NCI-H1930 (cell line): ENCODE data around the gene RNF19B.
"Not testable (repeated sequence)": the region's sequence is repeated elsewhere in the genome, so short reads cannot be mapped to it uniquely, and the experiment has no call there.

ENCODE experiments used
- DNase-seq, 2 experiments: peaks; one replicate each; lab custom pipeline; 2025; lab: John Stamatoyannopoulos, UW

The RNF19B gene

DNA sequence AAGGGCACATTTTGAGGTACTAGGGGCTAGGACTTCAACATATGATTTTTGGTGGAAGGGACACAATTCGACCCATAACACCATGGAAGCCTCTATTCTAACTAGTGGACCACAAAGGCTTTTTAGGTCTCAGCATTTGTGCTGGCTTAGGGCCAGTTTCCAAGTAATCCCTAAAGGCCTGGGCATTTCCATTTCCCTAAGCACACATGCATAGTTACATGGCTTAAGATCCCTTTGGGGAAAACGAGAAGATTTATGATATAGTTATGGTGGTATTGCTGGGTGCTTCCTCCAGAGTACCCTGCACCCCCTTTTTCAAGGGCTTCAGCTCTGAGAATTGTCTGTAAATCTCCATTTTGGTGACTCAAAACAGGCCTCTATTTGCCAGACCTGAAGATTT, 35.2 kb downstream of the RNF19B start:
- no peak for DNase-seq

DNA sequence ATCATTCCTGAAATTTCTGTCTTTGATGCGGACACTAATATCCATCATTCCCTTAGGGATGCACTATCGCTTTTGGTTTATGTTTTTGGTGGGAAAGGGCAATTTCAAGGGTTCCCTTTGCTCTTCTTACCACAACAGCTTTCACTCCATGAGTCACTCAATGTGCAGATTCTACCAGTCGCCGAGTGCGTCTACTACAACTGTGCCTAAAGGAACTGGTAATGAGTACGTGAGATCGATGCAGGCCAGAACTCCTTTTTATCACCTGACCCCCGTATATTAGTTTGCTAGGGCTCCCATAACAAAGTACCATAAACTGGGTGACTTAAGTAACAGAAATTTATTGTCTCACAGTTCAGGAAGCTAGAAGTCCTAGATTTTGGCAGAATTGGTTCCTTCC, 35.9 kb downstream of the RNF19B start:
- no peak for DNase-seq

DNA sequence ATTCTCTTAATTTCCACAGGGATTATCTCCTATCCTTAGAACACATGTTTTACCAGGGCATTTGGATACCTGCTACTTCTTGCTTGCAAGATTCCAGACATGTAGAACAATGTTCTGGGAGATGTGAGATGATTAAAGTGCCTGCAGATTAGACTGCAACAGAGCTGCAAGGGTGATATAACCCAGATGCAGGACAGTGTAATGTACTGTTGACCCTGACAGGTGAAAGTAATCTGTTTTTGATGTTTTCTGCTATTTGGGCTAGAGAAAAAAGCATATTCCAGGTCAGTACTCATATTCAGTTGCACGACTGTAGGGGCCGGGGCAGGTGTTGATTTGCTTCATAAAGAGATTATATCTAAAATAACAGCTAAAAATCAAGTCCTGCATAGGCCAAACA, 36.3 kb downstream of the RNF19B start:
- no peak for DNase-seq

DNA sequence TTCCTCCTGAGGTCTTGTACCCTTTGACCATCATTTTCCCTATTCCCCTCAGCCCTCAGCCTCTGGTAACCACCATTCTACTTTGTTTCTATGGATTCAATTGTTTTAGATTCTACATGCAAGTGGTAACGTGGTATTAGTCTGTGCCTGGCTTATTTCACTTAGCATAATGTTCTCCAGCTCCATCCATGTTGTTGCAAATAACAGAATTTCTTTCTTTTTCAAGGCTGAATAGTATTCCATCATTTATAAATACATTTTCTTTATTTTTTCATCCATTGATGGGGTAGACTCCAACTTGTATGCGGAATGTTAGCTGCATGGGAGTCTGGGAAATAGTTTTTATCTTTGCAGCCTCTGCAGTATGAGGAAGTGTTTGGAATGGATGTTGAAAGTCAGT, 37.2 kb downstream of the RNF19B start:
- DNase-seq = no peak

DNA sequence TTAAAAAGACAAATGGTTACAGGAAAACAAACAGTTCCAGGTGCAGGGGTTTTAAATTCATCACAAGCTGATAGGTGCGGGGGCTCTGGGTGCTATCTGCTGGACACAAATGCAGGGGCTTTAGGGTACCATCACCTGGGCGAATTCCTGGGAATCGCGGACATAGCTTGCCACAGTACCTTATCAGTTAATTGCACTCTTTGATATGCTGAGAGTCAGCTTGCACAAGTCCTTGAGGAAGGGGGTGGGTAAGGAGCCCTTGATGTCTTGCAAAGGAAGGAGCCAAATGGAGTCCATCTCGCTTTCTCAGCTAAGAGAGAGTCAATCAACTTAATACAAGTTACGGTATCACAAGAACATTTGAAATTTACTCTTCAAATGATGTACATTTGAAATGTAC, 38.0 kb downstream of the RNF19B start:
- DNase-seq = no peak

DNA sequence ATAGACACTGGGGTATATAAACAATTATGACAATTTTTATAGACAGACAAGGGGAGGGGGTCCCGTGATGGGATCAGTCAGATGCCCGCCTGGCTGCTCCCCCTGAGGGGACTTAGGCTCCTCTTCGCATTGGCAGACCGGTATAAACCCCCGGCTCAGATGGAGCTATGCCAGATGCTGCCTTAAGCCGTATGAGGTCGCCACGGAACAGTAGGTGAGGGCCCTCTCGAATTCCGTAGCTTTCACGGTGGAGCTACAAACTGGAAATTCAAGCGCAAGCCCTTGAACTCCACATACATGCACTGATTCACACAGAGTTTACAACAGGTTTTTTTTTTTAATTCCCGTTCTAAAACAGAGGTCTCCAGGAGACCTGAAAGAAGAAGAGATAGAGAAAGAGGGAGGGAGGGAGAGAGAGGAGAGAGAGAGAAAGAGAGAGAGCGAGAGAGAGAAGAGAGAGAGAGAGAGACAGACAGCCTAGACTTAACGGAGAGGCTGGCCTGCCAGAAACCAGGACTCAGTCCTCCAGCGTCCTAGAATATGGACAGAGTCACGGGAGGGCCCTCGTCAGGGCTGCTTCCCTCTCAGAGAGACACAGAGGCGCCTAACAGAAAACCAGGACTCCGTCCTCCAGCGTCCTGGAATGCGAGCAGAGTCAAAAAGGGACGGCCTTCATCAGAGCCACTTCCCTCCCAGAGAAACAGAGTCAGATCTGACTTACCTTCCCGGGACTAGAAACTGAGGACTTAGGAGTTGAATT, 39.0 kb downstream of the RNF19B start:
- no peak for DNase-seq

DNA sequence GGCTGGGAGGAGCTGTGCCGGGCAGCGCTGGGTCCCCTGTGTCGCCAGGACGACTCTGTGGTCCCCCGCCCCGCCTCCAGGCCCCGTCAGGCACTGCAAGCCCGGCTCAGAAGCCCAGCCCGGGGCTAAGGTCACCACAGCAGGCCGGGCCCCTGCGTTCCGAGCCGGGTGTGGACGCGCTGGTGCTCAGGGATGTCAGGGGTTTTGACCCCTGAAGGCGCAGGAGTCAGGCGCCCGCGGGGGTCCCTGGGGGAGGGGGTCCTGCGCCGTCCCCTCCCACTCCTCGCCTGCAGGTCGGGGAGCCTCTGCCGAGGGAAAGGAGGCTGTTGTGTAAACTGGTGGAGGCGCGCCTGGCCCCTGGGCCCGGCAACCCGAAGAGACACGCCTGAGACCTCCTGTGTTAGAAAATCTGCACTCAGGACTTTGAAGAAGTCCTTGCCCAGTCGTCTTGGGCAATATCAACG, 39.7 kb downstream of the RNF19B start:
- no peak for DNase-seq

DNA sequence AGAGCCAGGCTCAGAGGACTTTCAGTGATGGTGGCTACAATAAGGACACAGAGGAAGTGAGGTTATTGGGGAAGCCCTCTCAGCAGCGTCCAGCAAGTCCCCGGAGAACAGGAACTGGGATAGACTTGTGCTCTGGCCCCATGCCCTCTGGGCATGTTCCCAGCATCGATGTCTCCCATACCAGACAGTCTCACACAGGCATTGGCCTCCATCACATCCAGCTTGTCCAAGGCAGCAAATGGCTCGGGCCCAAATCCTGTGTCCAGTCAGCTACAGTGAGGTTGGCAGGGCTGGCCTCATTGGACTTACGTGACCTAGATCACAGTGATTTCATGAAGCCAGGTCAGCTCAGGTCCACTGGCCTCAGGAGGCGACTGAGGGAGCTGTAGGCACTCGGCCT, 43.8 kb downstream of the RNF19B start:
- no peak for DNase-seq

DNA sequence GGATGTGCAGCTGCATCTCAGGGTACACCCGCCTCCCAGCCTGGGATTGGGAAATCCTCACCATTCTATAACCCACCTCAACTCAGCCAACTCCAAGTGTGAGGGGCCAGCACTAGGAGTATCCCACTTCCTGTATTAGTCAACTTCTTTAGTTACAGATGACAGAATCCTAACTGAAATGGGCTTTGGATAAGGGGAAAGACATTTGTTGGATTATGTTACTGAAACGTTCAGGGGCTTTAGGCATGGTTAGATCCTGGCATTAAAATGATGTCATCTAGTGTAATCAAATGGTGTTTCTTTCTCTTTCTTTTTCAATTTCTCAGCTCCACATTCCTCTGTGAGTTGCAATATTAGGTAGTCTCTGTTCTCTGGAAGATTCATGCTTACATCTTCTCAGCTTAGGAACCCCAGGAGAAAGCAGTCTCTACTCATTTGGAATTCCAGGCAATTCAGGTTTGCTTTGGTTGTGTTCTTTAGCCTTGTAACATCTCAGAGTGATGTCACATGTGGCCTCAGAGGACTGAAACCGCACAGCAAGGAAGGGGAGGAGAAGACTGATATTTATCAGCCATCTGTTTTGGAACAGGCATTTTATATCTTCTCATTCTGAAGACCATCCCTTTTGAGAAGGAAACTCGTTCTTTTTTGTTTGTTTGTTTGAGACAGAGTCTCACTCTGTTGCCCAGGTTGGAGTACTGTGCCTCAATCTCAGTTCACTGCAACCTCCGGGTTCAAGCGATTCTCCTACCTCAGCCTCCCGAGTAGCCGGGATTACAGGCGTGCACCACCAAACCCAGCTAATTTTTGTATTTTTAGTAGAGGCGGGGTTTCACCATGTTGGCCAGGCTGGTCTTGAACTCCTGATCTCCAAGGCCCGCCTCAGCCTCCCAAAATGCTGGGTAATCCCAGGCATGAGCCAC, 44.5 kb downstream of the RNF19B start:
- DNase-seq = no peak

DNA sequence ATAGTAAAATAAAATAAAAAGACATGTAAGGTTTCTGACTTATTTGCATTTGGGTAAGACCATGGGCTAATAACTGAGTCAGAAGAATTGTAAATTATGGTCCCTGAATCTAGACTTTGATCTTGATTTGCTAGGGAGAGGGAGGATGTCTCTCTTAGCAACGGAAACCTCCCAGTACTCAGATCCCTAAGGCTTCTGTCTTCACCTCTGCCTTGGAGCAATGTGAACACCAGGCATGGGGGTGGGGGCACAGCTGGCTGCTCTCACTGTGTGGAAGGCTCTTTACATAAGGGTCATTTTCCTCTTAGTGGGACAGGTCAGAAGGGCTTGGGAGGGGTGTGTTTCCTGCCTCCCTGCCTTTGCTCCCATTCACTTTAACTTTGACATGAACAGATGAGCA, 46.4 kb downstream of the RNF19B start:
- no peak for DNase-seq

DNA sequence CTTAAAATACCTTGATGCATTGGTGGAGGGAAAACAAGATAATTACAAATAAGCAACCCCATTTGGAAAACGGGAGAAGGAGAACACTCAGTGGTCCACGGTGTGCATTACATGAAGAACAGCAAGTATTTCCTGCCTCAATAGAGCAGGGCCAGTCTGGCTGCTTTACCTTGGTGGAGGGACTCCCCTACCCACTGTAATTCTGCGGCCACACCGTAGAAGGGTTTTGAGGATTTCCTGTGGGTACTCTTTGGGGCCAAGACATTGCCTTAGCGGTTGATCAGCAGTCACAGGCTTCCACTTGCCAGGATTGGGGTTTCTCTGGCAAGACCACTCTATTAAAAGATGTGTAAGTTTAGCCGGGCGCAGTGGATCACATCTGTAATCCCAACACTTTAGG, 47.1 kb downstream of the RNF19B start:
- no peak for DNase-seq

DNA sequence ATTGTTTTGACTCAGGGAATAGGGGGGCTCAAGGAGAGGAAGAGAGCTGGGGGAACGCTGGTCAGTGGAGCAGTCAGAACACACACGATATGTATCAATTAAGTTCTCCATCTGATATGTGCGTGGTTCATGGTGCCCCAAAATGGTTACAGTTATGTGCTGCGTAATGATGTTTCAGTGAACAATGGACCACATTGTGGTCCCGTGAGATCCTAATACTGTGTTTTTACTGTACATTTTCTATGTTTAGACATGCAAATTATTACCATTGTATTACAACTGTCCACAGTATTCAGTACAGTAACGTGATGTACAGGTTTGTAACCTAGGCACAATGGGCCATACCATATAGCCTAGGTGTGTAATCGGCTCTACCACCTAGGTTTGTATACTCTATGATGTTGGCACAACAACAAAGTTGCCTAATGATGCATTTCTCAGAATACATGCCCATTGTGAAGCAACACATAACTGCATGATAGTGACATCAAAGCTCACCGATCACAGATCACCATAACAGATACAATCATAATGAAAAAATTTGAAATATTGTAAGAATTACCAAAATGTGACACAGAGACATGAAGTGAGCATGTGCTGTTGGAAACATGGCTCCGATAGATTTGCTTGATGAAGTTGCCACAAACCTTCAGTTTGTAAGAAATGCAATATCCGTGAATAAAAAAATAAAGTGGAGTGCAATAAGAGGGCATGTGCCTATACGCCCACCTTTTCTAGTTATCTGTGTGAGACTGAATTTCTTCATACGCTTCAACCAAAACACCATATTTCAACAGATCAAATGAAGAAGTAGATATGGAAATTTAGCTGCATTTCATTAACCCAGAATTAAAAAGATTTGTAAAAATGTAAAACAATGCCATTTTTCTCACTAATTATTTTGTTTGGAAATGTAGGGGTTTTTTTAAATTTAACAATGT, 48.6 kb downstream of the RNF19B start:
- no peak for DNase-seq

DNA sequence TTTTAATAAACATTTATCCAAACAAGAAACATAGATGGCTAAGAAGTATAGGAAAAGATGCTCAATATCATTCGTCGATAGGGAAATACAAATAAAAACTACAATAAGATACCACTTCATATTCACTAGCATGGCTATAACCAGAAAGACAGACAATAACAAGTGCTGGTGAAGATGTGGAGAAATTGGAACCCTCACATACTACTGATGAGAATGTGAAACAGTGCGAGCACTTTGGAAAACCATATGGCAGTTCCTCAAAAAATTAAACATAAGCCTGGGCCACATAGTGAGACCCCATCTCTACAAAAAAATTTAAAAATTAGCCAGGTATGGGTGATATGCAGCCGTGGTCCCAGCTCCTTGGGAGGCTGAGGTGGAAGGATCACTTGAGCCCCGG, 54.3 kb downstream of the RNF19B start:
- no peak for DNase-seq

DNA sequence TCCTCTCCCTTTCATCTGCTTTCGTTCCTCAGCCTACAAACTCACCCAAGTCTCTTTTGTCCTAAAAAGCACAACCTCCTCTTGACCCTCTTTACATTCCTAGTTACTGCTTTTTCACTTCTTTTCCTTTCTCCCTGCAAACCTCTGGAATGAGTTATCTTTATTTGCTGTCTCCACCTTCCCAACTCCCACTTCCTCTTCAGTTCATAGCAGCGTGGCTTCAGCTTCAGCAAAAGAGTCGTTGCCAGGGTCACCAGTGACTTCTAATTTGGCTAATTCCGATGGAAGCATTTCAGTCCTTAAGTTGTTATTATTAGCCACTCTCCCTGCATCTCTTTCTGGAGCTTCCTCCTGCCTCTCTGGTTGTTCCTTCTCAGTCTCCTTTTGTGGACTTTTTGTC, 57.2 kb downstream of the RNF19B start:
- no peak for DNase-seq

DNA sequence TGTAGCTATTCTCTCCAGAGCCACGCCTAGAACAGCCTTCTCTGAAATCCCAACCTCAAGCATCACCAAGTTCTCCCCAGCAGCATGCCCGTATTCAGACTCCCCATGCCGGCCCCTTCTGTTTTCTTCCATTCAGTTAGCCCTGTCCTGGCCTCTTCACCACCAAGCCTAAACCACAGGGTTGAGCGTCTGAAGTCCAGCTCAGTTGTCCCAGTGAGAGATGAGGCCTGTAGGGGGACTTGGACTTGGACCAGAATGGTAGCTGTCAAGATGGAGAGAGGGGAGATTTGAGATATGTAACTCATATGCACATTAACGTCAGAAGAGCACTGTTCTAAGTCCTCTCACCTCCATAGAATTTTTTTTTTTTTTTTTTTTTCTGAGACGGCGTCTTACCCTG, 58.0 kb downstream of the RNF19B start:
- DNase-seq = no peak

DNA sequence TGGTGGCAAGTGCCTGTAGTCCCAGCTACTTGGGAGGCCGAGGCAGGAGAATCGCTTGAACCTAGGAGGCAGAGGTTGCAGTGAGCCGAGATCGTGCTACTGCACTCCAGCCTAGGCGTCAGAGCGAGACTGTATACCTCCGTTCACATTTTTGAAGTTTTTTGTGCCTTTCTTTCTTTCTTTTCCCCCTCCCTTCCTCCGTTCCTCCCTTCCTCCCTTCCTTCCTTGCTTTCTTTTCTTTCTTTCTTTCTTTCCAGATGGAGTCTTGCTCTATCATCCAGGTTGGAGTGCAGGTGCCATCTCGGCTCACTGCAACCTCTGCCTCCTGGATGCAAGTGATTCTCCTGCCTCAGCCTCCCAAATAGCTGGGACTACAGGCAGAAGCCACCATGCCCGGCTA, 59.0 kb downstream of the RNF19B start:
- not testable (repeated sequence) for DNase-seq

DNA sequence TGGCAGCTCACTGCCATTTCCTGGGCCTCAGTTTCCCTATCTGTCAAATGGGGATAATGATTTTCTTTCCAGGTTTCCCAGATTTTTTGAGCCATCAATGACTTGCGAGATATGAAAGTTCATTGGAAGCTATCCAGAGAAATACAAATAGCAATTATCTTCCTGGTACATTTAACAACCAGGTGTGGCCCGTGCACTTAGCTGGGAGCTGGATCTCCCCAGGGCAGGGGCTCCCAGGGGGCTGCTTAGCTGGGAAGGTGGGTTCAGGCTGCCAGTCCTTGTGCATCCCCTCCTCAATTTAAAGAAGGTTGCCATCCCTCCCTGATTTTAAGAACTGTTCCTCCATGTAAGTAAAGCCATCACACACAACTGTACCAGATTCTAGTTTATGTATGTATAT, 59.8 kb downstream of the RNF19B start:
- DNase-seq = no peak

DNA sequence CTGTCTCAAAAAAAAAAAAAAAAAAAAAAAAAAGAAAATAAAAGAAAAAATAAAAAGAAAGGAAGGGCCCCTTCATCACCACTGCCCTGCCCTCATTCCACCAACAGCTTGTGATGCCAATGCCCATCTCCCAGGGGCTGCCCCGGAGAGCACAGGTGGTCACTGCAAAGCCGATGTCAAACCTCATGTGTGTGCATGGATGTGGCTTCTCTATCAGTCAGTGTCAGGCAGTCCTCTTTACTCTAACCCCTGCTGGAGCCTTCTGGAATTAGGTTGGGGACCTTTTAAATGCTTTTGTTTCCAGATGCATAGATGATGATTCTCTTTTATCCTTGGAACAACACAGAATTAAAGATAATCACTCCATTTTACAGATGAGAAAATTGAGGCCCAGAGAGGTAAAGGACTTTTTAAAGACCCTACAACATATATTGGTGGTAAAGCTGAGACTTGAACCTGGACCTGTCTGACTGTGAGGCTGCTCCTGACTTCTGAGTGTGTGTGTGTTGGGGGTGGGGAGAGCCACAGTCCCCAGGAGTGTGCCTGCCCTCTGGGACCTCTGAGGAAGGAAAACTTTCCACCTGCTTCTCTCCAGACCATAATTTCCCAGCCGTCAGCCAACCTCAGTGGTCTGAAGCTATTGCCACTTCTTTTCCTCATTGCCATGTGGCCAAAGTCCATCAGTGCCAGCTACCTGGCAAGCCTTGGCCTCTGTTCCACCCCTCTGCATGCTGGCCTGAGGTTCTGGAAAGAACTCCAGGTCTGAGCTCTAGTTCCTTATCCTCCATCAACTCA, 60.4 kb downstream of the RNF19B start:
- DNase-seq = no peak

DNA sequence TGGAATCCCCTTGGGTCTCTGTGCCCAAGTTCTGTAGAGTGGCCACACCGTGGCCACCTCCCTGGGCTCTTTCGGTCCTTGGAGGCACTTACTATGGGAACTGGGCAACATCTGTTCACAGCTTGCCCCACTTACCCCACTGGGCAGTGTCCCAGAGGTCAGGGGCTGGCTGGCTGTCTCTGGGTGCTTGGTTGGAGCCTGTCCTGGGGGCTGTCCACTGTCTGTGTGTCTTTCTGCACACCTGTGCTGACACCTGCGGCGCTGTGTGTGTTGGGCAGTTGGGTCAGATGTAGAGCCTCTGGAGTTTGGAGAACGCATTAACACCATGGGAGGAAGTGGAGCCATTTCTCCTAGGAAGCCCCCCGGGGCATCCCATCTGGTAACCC, 62.1 kb downstream of the RNF19B start:
- DNase-seq = no peak

DNA sequence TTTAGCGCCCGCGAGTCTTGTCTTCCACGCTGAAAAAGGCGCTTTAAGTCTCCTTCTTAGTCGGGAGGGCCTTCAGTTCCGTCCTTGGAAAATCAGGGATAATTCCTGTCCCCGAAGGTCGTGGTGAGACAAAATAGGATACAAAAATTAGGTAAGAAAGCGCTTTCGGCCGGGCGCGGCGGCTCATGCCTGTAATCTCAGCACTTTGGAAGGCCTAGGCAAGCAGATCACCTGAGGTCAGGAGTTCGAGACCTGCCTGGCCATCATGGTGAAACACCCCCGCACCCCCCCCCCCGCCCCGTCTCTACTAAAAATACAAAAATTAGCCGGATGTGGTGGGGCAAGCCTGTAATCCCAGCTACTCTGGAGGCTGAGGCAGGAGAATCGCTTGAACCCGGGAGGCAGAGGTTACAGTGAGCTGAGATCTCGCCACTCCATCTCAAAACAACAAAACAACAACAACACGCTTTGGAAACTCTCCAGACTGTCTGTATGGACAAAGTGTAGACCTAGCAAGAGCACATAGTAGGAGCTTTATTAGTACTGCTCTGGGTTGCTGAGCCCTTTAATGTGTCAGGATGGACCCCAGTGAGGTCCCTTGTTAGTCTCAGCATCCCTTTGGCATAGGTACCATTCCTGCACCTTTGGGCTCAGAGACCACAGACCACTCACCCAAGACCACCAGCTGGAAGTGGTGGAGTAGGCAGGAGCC, 62.6 kb downstream of the RNF19B start:
- DNase-seq = no peak
